ENCODE measurements around the gene ESRRB. TPM values are rescaled to one million over a fixed set of nuclear protein-coding genes. Genes with fewer than 3 reads are reported as not detected.

Gene ESRRB
- total RNA-seq, 1 donor from 2014 or later, result 0.15 TPM

GRCh38 chr14:76498976-76499375 lies 123.0 kb downstream of the ESRRB start:
- Mint-ChIP-seq H3K9me3 (ENCODE audit: low read depth) (no peaks in the 10 kb centered on the region), H3K4me3 (ENCODE audit: unreplicated experiment) (no peak overlapping the region), H3K36me3 (ENCODE audit: low read depth) (no peaks in the 10 kb centered on the region), H3K27me3 (ENCODE audit: low read depth) (peaks cover 17% of the 10 kb centered on the region), H3K4me1 (ENCODE audit: low read depth) (no peaks in the 10 kb centered on the region), H3K27ac (ENCODE audit: unreplicated experiment) (no peak overlapping the region)
- no peak for TF ChIP-seq CTCF (IDR thresholded peaks at IDR 0.05)
- no peak for DNase-seq (ENCODE audit: low spot score)

DNA sequence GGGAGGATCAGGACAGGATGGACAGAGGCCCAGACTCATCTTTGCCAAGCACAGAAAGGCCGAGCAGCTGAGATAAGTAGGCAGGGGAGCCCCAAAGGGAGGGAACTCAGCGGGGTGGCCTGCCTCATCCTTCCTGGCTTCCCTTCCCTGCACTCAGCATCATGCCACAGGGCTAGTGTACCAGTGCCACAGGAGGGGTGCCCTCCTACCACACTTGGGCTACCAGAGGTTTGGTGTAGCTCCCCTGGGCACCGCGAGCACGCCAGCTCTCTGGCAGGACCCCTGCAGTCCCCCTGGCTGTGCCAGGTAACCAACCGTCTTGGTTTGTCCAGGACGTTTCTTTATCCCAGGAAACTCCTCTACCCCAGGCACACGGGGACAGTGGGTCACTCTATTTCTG lies 123.5 kb downstream of the ESRRB start:
- H3K9me3 Mint-ChIP-seq (ENCODE audit: low read depth), result no peaks in the 10 kb centered on the region
- no peak for DNase-seq (ENCODE audit: low spot score)
- peaks cover 17% of the 10 kb centered on the region for H3K27me3 Mint-ChIP-seq (ENCODE audit: low read depth)
- H3K27ac Mint-ChIP-seq (ENCODE audit: unreplicated experiment), result no peak overlapping the region
- no peak overlapping the region for H3K4me3 Mint-ChIP-seq (ENCODE audit: unreplicated experiment)
- H3K36me3 Mint-ChIP-seq (ENCODE audit: low read depth), result no peaks in the 10 kb centered on the region
- no peaks in the 10 kb centered on the region for H3K4me1 Mint-ChIP-seq (ENCODE audit: low read depth)
- no peak for TF ChIP-seq CTCF (IDR thresholded peaks at IDR 0.05)

- Mint-ChIP-seq H3K4me1 (ENCODE audit: low read depth) (no peaks in the 10 kb centered on the region), H3K9me3 (ENCODE audit: low read depth) (no peaks in the 10 kb centered on the region), H3K27ac (ENCODE audit: unreplicated experiment) (no peak overlapping the region), H3K36me3 (ENCODE audit: low read depth) (no peaks in the 10 kb centered on the region), H3K4me3 (ENCODE audit: unreplicated experiment) (no peak overlapping the region), H3K27me3 (ENCODE audit: low read depth) (peaks cover 19% of the 10 kb centered on the region)
- TF ChIP-seq CTCF (IDR thresholded peaks at IDR 0.05), result no peak
- DNase-seq (ENCODE audit: low spot score), result no peak
Observed at GRCh38 chr14:76500011-76500410, 124.1 kb downstream of the ESRRB start.

DNA sequence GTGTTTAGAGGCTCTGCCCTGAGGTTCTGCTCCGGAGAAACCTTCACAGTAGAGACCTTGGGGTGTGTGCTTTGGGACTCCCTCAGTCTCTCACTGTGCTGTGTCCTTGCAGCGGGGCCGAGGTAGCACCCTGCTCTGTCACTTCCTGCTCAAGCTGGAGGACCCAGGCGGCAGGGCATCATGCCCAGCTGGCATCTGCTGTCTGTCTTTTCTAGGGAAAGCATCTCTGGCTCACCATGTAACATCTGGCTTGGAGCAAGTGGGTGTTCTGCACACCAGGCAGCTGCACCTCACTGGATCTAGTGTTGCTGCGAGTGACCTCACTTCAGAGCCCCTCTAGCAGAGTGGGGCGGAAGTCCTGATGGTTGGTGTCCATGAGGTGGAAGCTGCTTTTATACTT lies 124.5 kb downstream of the ESRRB start:
- no peak overlapping the region for H3K4me3 Mint-ChIP-seq (ENCODE audit: unreplicated experiment)
- H3K36me3 Mint-ChIP-seq (ENCODE audit: low read depth), result no peaks in the 10 kb centered on the region
- no peaks in the 10 kb centered on the region for H3K4me1 Mint-ChIP-seq (ENCODE audit: low read depth)
- H3K27me3 Mint-ChIP-seq (ENCODE audit: low read depth), result peaks cover 19% of the 10 kb centered on the region
- no peak for DNase-seq (ENCODE audit: low spot score)
- H3K27ac Mint-ChIP-seq (ENCODE audit: unreplicated experiment), result no peak overlapping the region
- H3K9me3 Mint-ChIP-seq (ENCODE audit: low read depth), result no peaks in the 10 kb centered on the region
- TF ChIP-seq CTCF (IDR thresholded peaks at IDR 0.05), result no peak

- no peaks in the 10 kb centered on the region for H3K4me1 Mint-ChIP-seq (ENCODE audit: low read depth)
- no peak overlapping the region for H3K4me3 Mint-ChIP-seq (ENCODE audit: unreplicated experiment)
- peaks cover 21% of the 10 kb centered on the region for H3K27me3 Mint-ChIP-seq (ENCODE audit: low read depth)
- no peak for TF ChIP-seq CTCF (IDR thresholded peaks at IDR 0.05)
- H3K27ac Mint-ChIP-seq (ENCODE audit: unreplicated experiment), result no peak overlapping the region
- H3K36me3 Mint-ChIP-seq (ENCODE audit: low read depth), result no peaks in the 10 kb centered on the region
- no peaks in the 10 kb centered on the region for H3K9me3 Mint-ChIP-seq (ENCODE audit: low read depth)
- DNase-seq (ENCODE audit: low spot score), result no peak
Observed at GRCh38 chr14:76501156-76501720, 125.3 kb downstream of the ESRRB start.

Measured in chondrocyte (in vitro differentiated cells).